PC-3 (cell line): ENCODE results near the gene CD81. TPM values are rescaled to one million over a fixed set of nuclear protein-coding genes. Genes with fewer than 3 reads are reported as not detected.

Source experiments
- ATAC-seq: fragments of 200-7000 bp; cut with Tn5 transposase; 2 replicates; pipeline ENCODE4 v1.9.1; 2020; ENCODE audit warnings: mild to moderate bottlenecking, moderate library complexity
- BruUV-seq: library from RNA; stranded (reverse); fragments of 400-500 nt; replicated peaks from 2 replicates; lab custom pipeline; 2021; lab: Mats Ljungman, UMichigan
- CTCF ChIA-PET: fragments of 300-600 bp; sonication (Branson Sonifier 250); formaldehyde crosslinking; loops from one replicate; lab custom pipeline; 2022; ENCODE audit warnings: antibody characterized with exemption; lab: Charles Lee
- POLR2A ChIA-PET: fragments of 300-600 bp; sonication (Branson Sonifier 250); formaldehyde crosslinking; loops from one replicate; lab custom pipeline; 2022; ENCODE audit warnings: antibody characterized with exemption; ENCODE audit not compliant: unreplicated experiment; lab: Charles Lee
- DNase-seq: peaks from one replicate; pipeline ENCODE4 v3.0.0-alpha.2; 2015
- H2AFZ ChIP-seq: fragments of 300-600 bp; sonication (generic); 2 replicates; pipeline ENCODE4 v1.6.0; 2016; ENCODE audit warnings: antibody characterized with exemption, low read length
- H3F3A ChIP-seq: fragments of 300-600 bp; sonication (generic); one replicate; pipeline ENCODE4 v1.6.0; 2017; ENCODE audit warnings: antibody characterized with exemption, low read length, control low read depth, mild to moderate bottlenecking; ENCODE audit not compliant: unreplicated experiment
- H3K27ac ChIP-seq: fragments of 300-600 bp; sonication (generic); 2 replicates; pipeline ENCODE4 v1.5.1; 2016; ENCODE audit warnings: mild to moderate bottlenecking, low read length
- H3K27me3 ChIP-seq: fragments of 300-600 bp; sonication (generic); 2 replicates; pipeline ENCODE4 v1.6.1; 2016; ENCODE audit warnings: low read length, mixed read lengths
- H3K36me3 ChIP-seq: fragments of 300-600 bp; sonication (generic); 2 replicates; pipeline ENCODE4 v1.6.1; 2016; ENCODE audit warnings: low read depth, mixed run types, low read length, mixed read lengths
- H3K4me1 ChIP-seq: fragments of 300-600 bp; sonication (generic); 2 replicates; pipeline ENCODE4 v1.5.1; 2016; ENCODE audit warnings: low read length; ENCODE audit not compliant: insufficient read depth
- H3K4me2 ChIP-seq: fragments of 300-600 bp; sonication (generic); 2 replicates; pipeline ENCODE4 v1.6.0; 2016; ENCODE audit warnings: low read length
- H3K4me3 ChIP-seq: fragments of 300-600 bp; sonication (generic); 2 replicates; pipeline ENCODE4 v1.5.1; 2016; ENCODE audit warnings: mild to moderate bottlenecking, low read length, mixed read lengths
- H3K79me2 ChIP-seq: fragments of 300-600 bp; sonication (generic); 2 replicates; pipeline ENCODE4 v1.6.1; 2017; ENCODE audit warnings: low read length, mixed read lengths
- H3K9ac ChIP-seq: fragments of 300-600 bp; sonication (generic); 2 replicates; pipeline ENCODE4 v1.6.0; 2016; ENCODE audit warnings: mild to moderate bottlenecking, low read length
- H3K9me2 ChIP-seq: fragments of 300-600 bp; sonication (generic); replicated peaks from 2 replicates; pipeline ENCODE4 v1.6.1; 2016; ENCODE audit warnings: mixed run types, low read length, mixed read lengths
- H3K9me3 ChIP-seq: fragments of 300-600 bp; sonication (generic); 2 replicates; pipeline ENCODE4 v1.6.1; 2016; ENCODE audit warnings: low read length, mixed read lengths
- H4K20me1 ChIP-seq: fragments of 300-600 bp; sonication (generic); 2 replicates; pipeline ENCODE4 v1.6.1; 2016; ENCODE audit warnings: low read length, mixed read lengths
- EZH2 ChIP-seq: fragments of 300-600 bp; sonication (generic); IDR thresholded peaks from one replicate; pipeline ENCODE4 v1.6.1; 2017; ENCODE audit warnings: antibody characterized with exemption, mild to moderate bottlenecking, low read length; ENCODE audit not compliant: unreplicated experiment
- EZH2phosphoT487 ChIP-seq: fragments of 300-600 bp; sonication (generic); IDR thresholded peaks from 2 replicates; pipeline ENCODE4 v1.6.1; 2018; ENCODE audit warnings: mild to moderate bottlenecking, antibody characterized with exemption, low read length, borderline replicate concordance
- intact Hi-C: fragments of 100-400 bp; cut with micrococcal nuclease; formaldehyde crosslinking; loops from 2 replicates; pipeline ENCODE4 v1.9.0; 2023
- total RNA-seq: library from RNA; depleted of rRNA; stranded (reverse); fragments of >200 nt; gene quantifications from 2 replicates; pipeline ENCODE4 v1.2.3, GENCODE V29; 2014
- TF ChIP-seq, protein P1 (sequence below): fragments of 300-600 bp; sonication (generic); conservative IDR thresholded peaks from 2 replicates; pipeline ENCODE4 v1.5.1; 2017; ENCODE audit warnings: antibody characterized with exemption, low read depth, mild to moderate bottlenecking, low read length

CD81 gene
- total RNA-seq, 1 experiment from 2014 or later = 134 TPM

DNA sequence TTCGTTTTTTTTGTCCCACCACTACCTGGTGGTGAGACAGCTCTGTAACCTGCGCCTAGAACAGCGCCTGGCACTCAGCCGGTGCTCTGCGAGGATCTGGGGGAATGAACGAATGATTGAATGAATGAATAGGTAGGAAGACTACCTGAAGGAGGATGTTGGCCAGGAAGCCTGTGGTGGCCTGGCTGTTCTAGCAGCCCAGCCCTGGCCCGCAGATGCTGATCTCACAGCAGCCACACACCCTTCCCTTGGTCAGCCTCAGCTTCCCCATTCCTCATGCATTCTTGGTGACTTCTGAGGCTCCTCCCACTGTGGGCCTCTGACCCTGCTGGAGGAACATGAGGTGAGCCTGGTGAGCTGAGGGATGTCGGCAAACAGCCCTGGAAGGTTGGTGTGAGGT is 63.5 kb downstream of the CD81 start:
- ChIA-PET POLR2A (no interaction called here), CTCF (no interaction called here)
- no peaks in the 10 kb centered on the region for H3K9me2 ChIP-seq
- TF ChIP-seq EZH2 (no peak), EZH2phosphoT487 (no peak)
- TF ChIP-seq, protein P1, sequence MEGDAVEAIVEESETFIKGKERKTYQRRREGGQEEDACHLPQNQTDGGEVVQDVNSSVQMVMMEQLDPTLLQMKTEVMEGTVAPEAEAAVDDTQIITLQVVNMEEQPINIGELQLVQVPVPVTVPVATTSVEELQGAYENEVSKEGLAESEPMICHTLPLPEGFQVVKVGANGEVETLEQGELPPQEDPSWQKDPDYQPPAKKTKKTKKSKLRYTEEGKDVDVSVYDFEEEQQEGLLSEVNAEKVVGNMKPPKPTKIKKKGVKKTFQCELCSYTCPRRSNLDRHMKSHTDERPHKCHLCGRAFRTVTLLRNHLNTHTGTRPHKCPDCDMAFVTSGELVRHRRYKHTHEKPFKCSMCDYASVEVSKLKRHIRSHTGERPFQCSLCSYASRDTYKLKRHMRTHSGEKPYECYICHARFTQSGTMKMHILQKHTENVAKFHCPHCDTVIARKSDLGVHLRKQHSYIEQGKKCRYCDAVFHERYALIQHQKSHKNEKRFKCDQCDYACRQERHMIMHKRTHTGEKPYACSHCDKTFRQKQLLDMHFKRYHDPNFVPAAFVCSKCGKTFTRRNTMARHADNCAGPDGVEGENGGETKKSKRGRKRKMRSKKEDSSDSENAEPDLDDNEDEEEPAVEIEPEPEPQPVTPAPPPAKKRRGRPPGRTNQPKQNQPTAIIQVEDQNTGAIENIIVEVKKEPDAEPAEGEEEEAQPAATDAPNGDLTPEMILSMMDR = no peak
- H3K9me3 ChIP-seq = no peaks in the 10 kb centered on the region
- H3K79me2 ChIP-seq = no peaks in the 10 kb centered on the region
- intact Hi-C loops = no loop called here
- H3K36me3 ChIP-seq = no peaks in the 10 kb centered on the region
- no peak overlapping the region for H3K27ac ChIP-seq
- H3K4me2 ChIP-seq = no peak overlapping the region
- H2AFZ ChIP-seq = no peak overlapping the region
- BruUV-seq = no TSS peak
- H3K27me3 ChIP-seq = peaks cover 4% of the 10 kb centered on the region; the same call in 1 of the 2 replicates
- no peaks in the 10 kb centered on the region for H3K4me1 ChIP-seq
- H3K9ac ChIP-seq = no peak overlapping the region
- no peaks in the 10 kb centered on the region for H4K20me1 ChIP-seq
- H3F3A ChIP-seq = no peaks in the 10 kb centered on the region
- no peak overlapping the region for H3K4me3 ChIP-seq
- ATAC-seq (no peak), DNase-seq (no peak)

DNA sequence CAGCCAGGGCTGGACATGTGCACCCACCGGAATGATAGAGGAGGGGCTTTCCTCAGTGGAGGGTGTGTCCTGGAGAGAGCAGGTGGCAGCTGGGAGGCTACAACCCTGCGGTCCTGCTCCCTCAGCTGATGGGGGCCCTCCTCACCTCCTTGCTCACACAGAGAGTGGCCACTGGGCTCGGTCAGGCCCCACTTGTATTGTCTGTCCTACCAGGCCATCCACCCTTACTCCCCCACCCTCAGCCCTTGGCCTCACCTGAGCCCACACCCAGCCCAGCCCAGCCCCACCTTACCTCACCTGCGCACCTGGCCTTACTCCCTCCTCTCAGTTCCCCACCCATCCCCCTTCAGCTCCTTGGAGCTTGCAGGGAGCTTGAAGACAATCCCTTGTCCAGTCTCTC is 64.1 kb downstream of the CD81 start:
- H3K9me3 ChIP-seq = no peaks in the 10 kb centered on the region
- no peak for TF ChIP-seq EZH2phosphoT487
- TF ChIP-seq EZH2 = no peak
- TF ChIP-seq, protein P1 = no peak
- no peaks in the 10 kb centered on the region for H3K79me2 ChIP-seq
- no TSS peak for BruUV-seq
- intact Hi-C loops = no loop called here
- ChIA-PET POLR2A (no interaction called here), CTCF (interaction anchor here (0.7 kb wide), 1 partner anchor 22 kb away, joined by 3 read pairs; no protein-coding TSS in a partner anchor)
- no peaks in the 10 kb centered on the region for H4K20me1 ChIP-seq
- DNase-seq (no peak), ATAC-seq (no peak)
- no peak overlapping the region for H3K9ac ChIP-seq
- H3K27ac ChIP-seq = no peak overlapping the region
- no peaks in the 10 kb centered on the region for H3K4me1 ChIP-seq
- no peaks in the 10 kb centered on the region for H3F3A ChIP-seq
- H3K27me3 ChIP-seq = peaks cover 7% of the 10 kb centered on the region; the same call in 1 of the 2 replicates
- H2AFZ ChIP-seq = no peak overlapping the region
- no peaks in the 10 kb centered on the region for H3K36me3 ChIP-seq
- H3K4me2 ChIP-seq = no peak overlapping the region
- no peak overlapping the region for H3K4me3 ChIP-seq
- no peaks in the 10 kb centered on the region for H3K9me2 ChIP-seq

DNA sequence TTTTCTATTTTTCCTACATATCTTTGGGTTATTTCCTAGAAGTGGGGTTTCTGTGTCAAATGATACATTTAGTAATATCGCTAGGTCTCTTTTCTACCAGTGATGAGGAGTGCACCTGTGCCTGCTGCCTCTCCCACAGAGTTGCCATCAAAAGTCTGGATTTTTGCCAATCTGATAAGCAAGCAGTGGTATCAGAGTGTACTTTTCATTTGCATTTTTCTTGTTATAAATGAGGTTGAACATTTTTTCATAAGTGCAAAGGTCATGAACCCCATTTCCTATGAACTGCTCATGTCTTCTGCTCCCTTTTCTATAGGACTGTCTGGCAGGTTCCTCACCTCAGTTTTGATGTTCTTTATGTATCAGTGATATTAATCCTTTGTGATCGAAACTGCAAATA is 65.5 kb downstream of the CD81 start:
- Histone ChIP-seq H3K27ac (no peak overlapping the region), H3K9ac (no peak overlapping the region), H3K4me3 (no peak overlapping the region), H4K20me1 (no peaks in the 10 kb centered on the region), H3K9me3 (no peaks in the 10 kb centered on the region), H2AFZ (no peak overlapping the region), H3K27me3 (peaks cover 7% of the 10 kb centered on the region; the same call in 1 of the 2 replicates), H3F3A (no peaks in the 10 kb centered on the region), H3K4me1 (no peaks in the 10 kb centered on the region), H3K4me2 (no peak overlapping the region), H3K79me2 (no peaks in the 10 kb centered on the region), H3K9me2 (no peaks in the 10 kb centered on the region), H3K36me3 (no peaks in the 10 kb centered on the region)
- TF ChIP-seq EZH2phosphoT487 (no peak), EZH2 (no peak)
- intact Hi-C loops = no loop called here
- no TSS peak for BruUV-seq
- POLR2A ChIA-PET = no interaction called here
- ATAC-seq (no peak), DNase-seq (no peak)
- CTCF ChIA-PET = no interaction called here
